ENCODE measurements around the gene XPNPEP1.

The XPNPEP1 gene

GRCh38 chr10:109875151-109875568, 48.2 kb downstream of the XPNPEP1 start:
- Histone ChIP-seq H3K9ac (ENCODE audit: low read length) (no peak overlapping the region), H2AK5ac (ENCODE audit: low read length) (no peak overlapping the region), H2BK120ac (ENCODE audit: low read depth, low read length) (no peak overlapping the region), H3K23ac (ENCODE audit: low read length) (no peak overlapping the region), H3K4me2 (ENCODE audit: low read length) (no peak overlapping the region), H3K79me2 (ENCODE audit: control insufficient read depth, insufficient read depth, low read length) (no peaks in the 10 kb centered on the region), H3K27me3 (ENCODE audit: insufficient read depth, low read length, poor library complexity) (no peaks in the 10 kb centered on the region), H3K36me3 (ENCODE audit: control insufficient read depth, insufficient read depth, low read length) (no peaks in the 10 kb centered on the region), H2BK5ac (ENCODE audit: low read length) (no peak overlapping the region), H2BK15ac (replicated peaks; ENCODE audit: low read depth) (no peak overlapping the region), H4K8ac (ENCODE audit: low read depth, low read length) (no peak overlapping the region), H3K4me3 (ENCODE audit: low read length) (no peak overlapping the region), H3K4me1 (ENCODE audit: control insufficient read depth, low read depth, low read length) (no peaks in the 10 kb centered on the region), H3K56ac (ENCODE audit: low read length) (no peak overlapping the region), H3K18ac (ENCODE audit: low read length) (no peak overlapping the region), H3K4ac (ENCODE audit: low read depth, low read length) (no peak overlapping the region), H4K5ac (ENCODE audit: low read length) (no peak overlapping the region), H3K27ac (ENCODE audit: low read depth, low read length) (no peak overlapping the region), H3K79me1 (ENCODE audit: low read length) (no peaks in the 10 kb centered on the region)
- no CpG with 5 or more reads among the region's 7 CpGs for WGBS (ENCODE audit: extremely low coverage, insufficient coverage, low lambda C conversion rate)
- DNase-seq, result no peak

- no peak for DNase-seq
- H2BK15ac ChIP-seq (replicated peaks; ENCODE audit: low read depth), result no peak overlapping the region
- no peak overlapping the region for H3K4me3 ChIP-seq (ENCODE audit: low read length)
- H2BK120ac ChIP-seq (ENCODE audit: low read depth, low read length), result no peak overlapping the region
- H3K27ac ChIP-seq (ENCODE audit: low read depth, low read length), result no peak overlapping the region
- no peaks in the 10 kb centered on the region for H3K79me1 ChIP-seq (ENCODE audit: low read length)
- H3K79me2 ChIP-seq (ENCODE audit: control insufficient read depth, insufficient read depth, low read length), result no peaks in the 10 kb centered on the region
- no peaks in the 10 kb centered on the region for H3K4me1 ChIP-seq (ENCODE audit: control insufficient read depth, low read depth, low read length)
- H3K18ac ChIP-seq (ENCODE audit: low read length), result no peak overlapping the region
- no peak overlapping the region for H4K8ac ChIP-seq (ENCODE audit: low read depth, low read length)
- H2AK5ac ChIP-seq (ENCODE audit: low read length), result no peak overlapping the region
- no peak overlapping the region for H3K23ac ChIP-seq (ENCODE audit: low read length)
- H3K9ac ChIP-seq (ENCODE audit: low read length), result no peak overlapping the region
- no peak overlapping the region for H4K5ac ChIP-seq (ENCODE audit: low read length)
- H2BK5ac ChIP-seq (ENCODE audit: low read length), result no peak overlapping the region
- H3K4me2 ChIP-seq (ENCODE audit: low read length), result no peak overlapping the region
- H3K4ac ChIP-seq (ENCODE audit: low read depth, low read length), result no peak overlapping the region
- H3K56ac ChIP-seq (ENCODE audit: low read length), result no peak overlapping the region
- no peaks in the 10 kb centered on the region for H3K36me3 ChIP-seq (ENCODE audit: control insufficient read depth, insufficient read depth, low read length)
- no CpG with 5 or more reads among the region's 4 CpGs for WGBS (ENCODE audit: extremely low coverage, insufficient coverage, low lambda C conversion rate)
- no peaks in the 10 kb centered on the region for H3K27me3 ChIP-seq (ENCODE audit: insufficient read depth, low read length, poor library complexity)
These were observed 51.8 kb downstream of the XPNPEP1 start for GRCh38 chr10:109871476-109871875.

GRCh38 chr10:109866995-109867635, 56.2 kb downstream of the XPNPEP1 start:
- Histone ChIP-seq H4K8ac (ENCODE audit: low read depth, low read length) (no peak overlapping the region), H3K27me3 (ENCODE audit: insufficient read depth, low read length, poor library complexity) (no peaks in the 10 kb centered on the region), H3K23ac (ENCODE audit: low read length) (no peak overlapping the region), H3K18ac (ENCODE audit: low read length) (no peak overlapping the region), H2AK5ac (ENCODE audit: low read length) (no peak overlapping the region), H3K79me2 (ENCODE audit: control insufficient read depth, insufficient read depth, low read length) (no peaks in the 10 kb centered on the region), H2BK120ac (ENCODE audit: low read depth, low read length) (no peak overlapping the region), H3K4ac (ENCODE audit: low read depth, low read length) (no peak overlapping the region), H4K5ac (ENCODE audit: low read length) (no peak overlapping the region), H3K27ac (ENCODE audit: low read depth, low read length) (no peak overlapping the region), H3K56ac (ENCODE audit: low read length) (no peak overlapping the region), H3K4me1 (ENCODE audit: control insufficient read depth, low read depth, low read length) (no peaks in the 10 kb centered on the region), H2BK15ac (replicated peaks; ENCODE audit: low read depth) (no peak overlapping the region), H3K4me2 (ENCODE audit: low read length) (no peak overlapping the region), H2BK5ac (ENCODE audit: low read length) (no peak overlapping the region), H3K9ac (ENCODE audit: low read length) (no peak overlapping the region), H3K4me3 (ENCODE audit: low read length) (no peak overlapping the region), H3K79me1 (ENCODE audit: low read length) (no peaks in the 10 kb centered on the region), H3K36me3 (ENCODE audit: control insufficient read depth, insufficient read depth, low read length) (no peaks in the 10 kb centered on the region)
- no peak for DNase-seq
- no CpG with 5 or more reads among the region's 4 CpGs for whole genome bisulfite sequencing (ENCODE audit: extremely low coverage, insufficient coverage, low lambda C conversion rate)

GRCh38 chr10:109866168-109866994, 56.9 kb downstream of the XPNPEP1 start:
- no peaks in the 10 kb centered on the region for H3K36me3 ChIP-seq (ENCODE audit: control insufficient read depth, insufficient read depth, low read length)
- DNase-seq, result peak; percentile 48
- no CpG with 5 or more reads among the region's 8 CpGs for WGBS (ENCODE audit: extremely low coverage, insufficient coverage, low lambda C conversion rate)

GRCh38 chr10:109863775-109864174, 59.5 kb downstream of the XPNPEP1 start:
- Histone ChIP-seq H2BK15ac (replicated peaks; ENCODE audit: low read depth) (no peak overlapping the region), H3K4me2 (ENCODE audit: low read length) (no peak overlapping the region), H3K79me1 (ENCODE audit: low read length) (no peaks in the 10 kb centered on the region), H2AK5ac (ENCODE audit: low read length) (no peak overlapping the region), H3K23ac (ENCODE audit: low read length) (no peak overlapping the region), H4K5ac (ENCODE audit: low read length) (no peak overlapping the region), H3K9ac (ENCODE audit: low read length) (no peak overlapping the region), H2BK120ac (ENCODE audit: low read depth, low read length) (no peak overlapping the region), H3K36me3 (ENCODE audit: control insufficient read depth, insufficient read depth, low read length) (no peaks in the 10 kb centered on the region), H3K18ac (ENCODE audit: low read length) (no peak overlapping the region), H4K8ac (ENCODE audit: low read depth, low read length) (no peak overlapping the region), H3K4me3 (ENCODE audit: low read length) (no peak overlapping the region), H3K27me3 (ENCODE audit: insufficient read depth, low read length, poor library complexity) (no peaks in the 10 kb centered on the region), H3K4ac (ENCODE audit: low read depth, low read length) (no peak overlapping the region), H3K27ac (ENCODE audit: low read depth, low read length) (no peak overlapping the region), H3K4me1 (ENCODE audit: control insufficient read depth, low read depth, low read length) (no peaks in the 10 kb centered on the region), H3K56ac (ENCODE audit: low read length) (no peak overlapping the region), H3K79me2 (ENCODE audit: control insufficient read depth, insufficient read depth, low read length) (no peaks in the 10 kb centered on the region), H2BK5ac (ENCODE audit: low read length) (no peak overlapping the region)
- no CpG with 5 or more reads among the region's 2 CpGs for WGBS (ENCODE audit: extremely low coverage, insufficient coverage, low lambda C conversion rate)
- DNase-seq, result no peak

More at GRCh38 chr10:109866168-109866994, 56.9 kb downstream of the XPNPEP1 start:
- H2BK15ac ChIP-seq (replicated peaks; ENCODE audit: low read depth), result no peak overlapping the region
- H2AK5ac ChIP-seq (ENCODE audit: low read length), result no peak overlapping the region
- no peaks in the 10 kb centered on the region for H3K27me3 ChIP-seq (ENCODE audit: insufficient read depth, low read length, poor library complexity)
- no peak overlapping the region for H4K5ac ChIP-seq (ENCODE audit: low read length)
- H3K18ac ChIP-seq (ENCODE audit: low read length), result no peak overlapping the region
- no peak overlapping the region for H3K56ac ChIP-seq (ENCODE audit: low read length)
- H2BK5ac ChIP-seq (ENCODE audit: low read length), result no peak overlapping the region
- H2BK120ac ChIP-seq (ENCODE audit: low read depth, low read length), result no peak overlapping the region
- H3K9ac ChIP-seq (ENCODE audit: low read length), result no peak overlapping the region
- H3K27ac ChIP-seq (ENCODE audit: low read depth, low read length), result no peak overlapping the region
- no peak overlapping the region for H3K4me2 ChIP-seq (ENCODE audit: low read length)
- no peaks in the 10 kb centered on the region for H3K79me1 ChIP-seq (ENCODE audit: low read length)
- no peaks in the 10 kb centered on the region for H3K79me2 ChIP-seq (ENCODE audit: control insufficient read depth, insufficient read depth, low read length)
- H3K4me1 ChIP-seq (ENCODE audit: control insufficient read depth, low read depth, low read length), result no peaks in the 10 kb centered on the region
- H3K4ac ChIP-seq (ENCODE audit: low read depth, low read length), result no peak overlapping the region
- no peak overlapping the region for H3K4me3 ChIP-seq (ENCODE audit: low read length)
- H3K23ac ChIP-seq (ENCODE audit: low read length), result no peak overlapping the region
- no peak overlapping the region for H4K8ac ChIP-seq (ENCODE audit: low read depth, low read length)
